Brain microvascular endothelial cell (primary cell): ENCODE data around the gene BCAP31.

ENCODE experiments used
- DNase-seq: peaks from one replicate; pipeline ENCODE4 v3.0.0-alpha.2; 2020
- H3K27ac ChIP-seq: fragments of 250-450 bp; sonication (Bioruptor Pico); 2 replicates; pipeline ENCODE4 v1.5.1; 2020; ENCODE audit warnings: mild to moderate bottlenecking, moderate library complexity
- H3K27me3 ChIP-seq: fragments of 250-450 bp; sonication (Bioruptor Pico); replicated peaks from 2 replicates; pipeline ENCODE4 v1.5.1; 2020; ENCODE audit warnings: mild to moderate bottlenecking
- H3K36me3 ChIP-seq: fragments of 250-450 bp; sonication (Bioruptor Pico); replicated peaks from 2 replicates; pipeline ENCODE4 v1.5.1; 2020; ENCODE audit warnings: mild to moderate bottlenecking
- H3K4me3 ChIP-seq: 2 replicates; pipeline ENCODE4 v1.5.1; 2011; ENCODE audit warnings: low read depth, mild to moderate bottlenecking, control low read depth, low read length, moderate library complexity
- in situ Hi-C: cut with HindIII; loops from 2 replicates; pipeline ENCODE4 v1.10.0; 2017; ENCODE audit warnings: low sequenced_read_pairs, low pct_ligation_motif_present
- TF ChIP-seq, protein P1 (sequence below): IDR thresholded peaks from 2 replicates; pipeline ENCODE4 v1.5.1; 2011; ENCODE audit warnings: low read depth, mild to moderate bottlenecking, moderate library complexity, low read length, control low read depth, inconsistent platforms; ENCODE audit errors: missing control alignments

BCAP31 gene

GRCh38 chrX:153770601-153771414, 46.6 kb upstream of the BCAP31 start:
- Histone ChIP-seq H3K4me3 (no peak overlapping the region), H3K36me3 (no peaks in the 10 kb centered on the region), H3K27ac (no peak overlapping the region), H3K27me3 (no peaks in the 10 kb centered on the region)
- in situ Hi-C loops: no loop called here
- DNase-seq: no peak
- TF ChIP-seq, protein P1, sequence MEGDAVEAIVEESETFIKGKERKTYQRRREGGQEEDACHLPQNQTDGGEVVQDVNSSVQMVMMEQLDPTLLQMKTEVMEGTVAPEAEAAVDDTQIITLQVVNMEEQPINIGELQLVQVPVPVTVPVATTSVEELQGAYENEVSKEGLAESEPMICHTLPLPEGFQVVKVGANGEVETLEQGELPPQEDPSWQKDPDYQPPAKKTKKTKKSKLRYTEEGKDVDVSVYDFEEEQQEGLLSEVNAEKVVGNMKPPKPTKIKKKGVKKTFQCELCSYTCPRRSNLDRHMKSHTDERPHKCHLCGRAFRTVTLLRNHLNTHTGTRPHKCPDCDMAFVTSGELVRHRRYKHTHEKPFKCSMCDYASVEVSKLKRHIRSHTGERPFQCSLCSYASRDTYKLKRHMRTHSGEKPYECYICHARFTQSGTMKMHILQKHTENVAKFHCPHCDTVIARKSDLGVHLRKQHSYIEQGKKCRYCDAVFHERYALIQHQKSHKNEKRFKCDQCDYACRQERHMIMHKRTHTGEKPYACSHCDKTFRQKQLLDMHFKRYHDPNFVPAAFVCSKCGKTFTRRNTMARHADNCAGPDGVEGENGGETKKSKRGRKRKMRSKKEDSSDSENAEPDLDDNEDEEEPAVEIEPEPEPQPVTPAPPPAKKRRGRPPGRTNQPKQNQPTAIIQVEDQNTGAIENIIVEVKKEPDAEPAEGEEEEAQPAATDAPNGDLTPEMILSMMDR: no peak

- TF ChIP-seq, protein P1: no peak
- no peak overlapping the region for H3K4me3 ChIP-seq
- no peaks in the 10 kb centered on the region for H3K36me3 ChIP-seq
- no peak for DNase-seq
- no peak overlapping the region for H3K27ac ChIP-seq
- in situ Hi-C loops: no loop called here
- no peaks in the 10 kb centered on the region for H3K27me3 ChIP-seq
Measured at GRCh38 chrX:153769865-153770600, 45.8 kb upstream of the BCAP31 start.

DNA sequence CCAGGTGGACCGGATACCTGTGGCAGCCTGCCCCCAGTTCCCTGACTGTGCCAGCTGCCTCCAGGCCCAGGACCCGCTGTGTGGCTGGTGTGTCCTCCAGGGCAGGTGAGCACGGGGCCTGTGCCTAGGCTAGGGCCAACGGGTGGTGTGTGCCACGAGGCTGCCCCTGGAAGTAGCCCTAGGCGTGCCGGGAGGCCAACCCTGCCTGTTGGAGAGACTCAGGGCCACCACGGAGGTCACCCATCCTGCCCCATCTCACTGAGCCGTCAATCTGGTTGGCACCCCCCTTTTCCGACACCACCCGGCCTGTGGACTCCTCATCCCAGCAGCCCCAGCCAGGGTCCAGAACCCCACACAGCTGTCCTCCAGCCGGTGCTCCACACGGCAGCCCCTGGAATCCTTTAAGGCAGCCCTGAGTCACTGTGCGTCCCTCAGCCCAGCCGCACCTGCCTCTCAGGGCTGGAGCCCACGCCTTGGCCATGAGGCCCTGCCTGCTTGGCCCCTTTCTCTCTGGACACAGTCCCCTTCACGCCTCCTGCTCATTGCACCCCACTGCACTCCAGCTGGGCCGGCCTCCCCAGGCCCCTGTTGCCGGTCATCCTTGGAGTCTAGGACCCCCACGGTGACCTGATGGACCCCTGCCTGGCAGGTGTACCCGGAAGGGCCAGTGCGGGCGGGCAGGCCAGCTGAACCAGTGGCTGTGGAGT, 45.1 kb upstream of the BCAP31 start:
- no peak for DNase-seq
- H3K27ac ChIP-seq: no peak overlapping the region
- TF ChIP-seq, protein P1: no peak
- in situ Hi-C loops: no loop called here
- H3K27me3 ChIP-seq: no peaks in the 10 kb centered on the region
- H3K4me3 ChIP-seq: no peak overlapping the region
- no peaks in the 10 kb centered on the region for H3K36me3 ChIP-seq

GRCh38 chrX:153768311-153769157, 44.3 kb upstream of the BCAP31 start:
- Histone ChIP-seq H3K36me3 (no peaks in the 10 kb centered on the region), H3K27me3 (no peaks in the 10 kb centered on the region), H3K4me3 (no peak overlapping the region), H3K27ac (no peak overlapping the region)
- TF ChIP-seq, protein P1: no peak
- no peak for DNase-seq
- in situ Hi-C loops: no loop called here

DNA sequence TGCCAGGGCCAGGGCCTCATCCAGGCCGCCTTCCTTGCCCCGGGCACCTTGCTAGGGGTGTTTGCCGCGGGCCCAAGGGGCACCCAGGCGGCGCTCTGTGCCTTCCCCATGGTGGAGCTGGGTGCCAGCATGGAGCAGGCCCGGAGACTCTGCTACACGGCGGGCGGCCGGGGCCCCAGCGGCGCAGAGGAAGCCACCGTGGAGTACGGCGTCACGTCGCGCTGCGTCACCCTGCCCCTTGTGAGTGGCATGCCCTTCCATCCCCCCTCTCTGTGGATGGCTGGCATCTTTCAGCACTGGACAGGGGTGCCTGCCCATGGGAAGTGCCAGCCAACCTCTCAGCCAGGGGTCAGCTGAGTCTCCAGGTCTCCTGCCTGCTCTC, 43.5 kb upstream of the BCAP31 start:
- H3K27ac ChIP-seq: no peak overlapping the region

More for the DNA sequence above, 43.5 kb upstream of the BCAP31 start:
- TF ChIP-seq, protein P1: no peak
- no peak for DNase-seq
- H3K4me3 ChIP-seq: no peak overlapping the region
- no peaks in the 10 kb centered on the region for H3K36me3 ChIP-seq
- H3K27me3 ChIP-seq: no peaks in the 10 kb centered on the region
- in situ Hi-C loops: no loop called here
